Measurements from ENCODE around the gene MEIS2.

The MEIS2 gene

GRCh38 chr15:37100109-37100965 is at the start of gene MEIS2:
Gene MEIS2 (minus strand): TSS chr15:37100549. CDS start chr15:37099466, 1,083 bp downstream.
- peak within 1 kb of the TSS; percentile 61 for H3K4me3 ChIP-seq (ENCODE audit: low read depth, low read length)
- H3K36me3 ChIP-seq (ENCODE audit: control insufficient read depth in 2 of 2, insufficient read depth in 1 of 2, low read length in 2 of 2) = peaks cover 0 to 6% of the 10 kb centered on the region in 2 experiments; a peak in 1 of 3 replicates
- CTCF ChIA-PET = interaction anchor here (0.6 to 1.3 kb wide), 4 partner anchors 80 to 890 kb away, joined by 3 to 7 read pairs (median 4); no protein-coding TSS in a partner anchor
- peaks cover 4% of the 10 kb centered on the region; the same call in 1 of the 2 replicates for H3K4me1 ChIP-seq (ENCODE audit: control insufficient read depth, insufficient read depth, low read length)
- H3K27ac ChIP-seq (ENCODE audit: extremely low read depth, low read depth, low read length) = peak within 1 kb of the TSS; percentile 98
- no peaks in the 10 kb centered on the region for H3K9me3 ChIP-seq (ENCODE audit: control insufficient read depth, insufficient read depth, low read depth, low read length)
- POLR2A ChIA-PET = interaction anchor here (0.7 to 1.7 kb wide), 6 partner anchors 11 to 736 kb away, joined by 3 to 7 read pairs (median 4); no protein-coding TSS in a partner anchor
- TF ChIP-seq ZNF449 (tag by site-specific recombination; IDR thresholded peaks at IDR 0.05) (no peak), ZNF366 (tag by site-specific recombination; conservative IDR thresholded peaks at IDR 0.05) (peak; percentile 58), TCF7L2 (IDR thresholded peaks at IDR 0.05; ENCODE audit: borderline replicate concordance, low read depth, low read length) (no peak), ZNF350 (tag by site-specific recombination; IDR thresholded peaks at IDR 0.05) (no peak), INSM2 (tag by site-specific recombination; IDR thresholded peaks at IDR 0.05) (peak; percentile 66; the same call in 1 of the 2 replicates), ZBTB17 (tag by site-specific recombination; IDR thresholded peaks at IDR 0.05) (peak; percentile 79), ZNF548 (tag by site-specific recombination; IDR thresholded peaks at IDR 0.05) (no peak), ZNF660 (tag by site-specific recombination; IDR thresholded peaks at IDR 0.05) (no peak), ZNF843 (tag by site-specific recombination; IDR thresholded peaks at IDR 0.05) (peak; percentile 8; the same call in 1 of the 2 replicates), ZFP3 (tag by site-specific recombination; IDR thresholded peaks at IDR 0.05; ENCODE audit: low read depth) (no peak; the same call in 1 of the 2 replicates), TSHZ1 (tag by site-specific recombination; IDR thresholded peaks at IDR 0.05; ENCODE audit: borderline replicate concordance) (no peak; the same call in 1 of the 2 replicates), GLIS2 (tag by site-specific recombination; IDR thresholded peaks at IDR 0.05) (peak; percentile 54; the same call in 1 of the 2 replicates), ZIC2 (tag by site-specific recombination; IDR thresholded peaks at IDR 0.05) (peak; percentile 56), ZSCAN5A (tag by site-specific recombination; IDR thresholded peaks at IDR 0.05) (peak; percentile 74; the same call in 1 of the 2 replicates), ZNF311 (tag by site-specific recombination; IDR thresholded peaks at IDR 0.05; ENCODE audit: borderline replicate concordance) (no peak), PRDM4 (tag by site-specific recombination; IDR thresholded peaks at IDR 0.05) (peak; percentile 59), YY2 (tag by site-specific recombination; IDR thresholded peaks at IDR 0.05) (no peak), ZNF266 (tag by site-specific recombination; IDR thresholded peaks at IDR 0.05; ENCODE audit: low read depth) (no peak), EGR2 (tag by site-specific recombination; IDR thresholded peaks at IDR 0.05; ENCODE audit: low read depth) (no peak), ZNF580 (tag by site-specific recombination; IDR thresholded peaks at IDR 0.05) (0 out of 2 replicates have a peak, but pooled peaks have one; percentile 8), ZNF239 (tag by site-specific recombination; IDR thresholded peaks at IDR 0.05) (no peak), KLF10 (tag by site-specific recombination; IDR thresholded peaks at IDR 0.05) (peak; percentile 19; the same call in 1 of the 2 replicates)

Data from HEK293 (cell line).